MV-4-11 (cell line): ENCODE results near the gene LTO1.
A peak's percentile ranks its signal among the peaks of the same experiment; 100 is the strongest.

Source experiments
- DNase-seq: peaks from one replicate; lab custom pipeline; 2025; lab: John Stamatoyannopoulos, UW

The LTO1 gene

DNA sequence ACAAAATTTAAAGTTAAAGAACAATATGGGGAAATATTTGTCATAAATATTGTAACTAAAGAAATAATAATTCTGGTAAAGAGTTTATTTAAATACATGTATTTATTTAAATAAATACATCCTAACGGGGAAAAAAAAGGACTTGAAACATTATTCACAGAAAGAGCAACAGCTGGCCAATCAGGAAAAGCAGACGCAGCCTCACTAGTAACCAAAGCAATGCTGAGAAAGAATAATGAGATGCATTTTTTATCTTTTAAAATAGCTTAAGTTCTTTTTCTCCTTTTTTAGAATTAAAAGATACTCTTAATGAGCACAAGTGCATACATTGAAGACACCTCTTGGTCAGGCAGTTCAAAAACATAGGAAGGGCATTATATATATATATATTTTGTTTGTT, 2.6 kb upstream of the LTO1 start:
- no peak for DNase-seq

DNA sequence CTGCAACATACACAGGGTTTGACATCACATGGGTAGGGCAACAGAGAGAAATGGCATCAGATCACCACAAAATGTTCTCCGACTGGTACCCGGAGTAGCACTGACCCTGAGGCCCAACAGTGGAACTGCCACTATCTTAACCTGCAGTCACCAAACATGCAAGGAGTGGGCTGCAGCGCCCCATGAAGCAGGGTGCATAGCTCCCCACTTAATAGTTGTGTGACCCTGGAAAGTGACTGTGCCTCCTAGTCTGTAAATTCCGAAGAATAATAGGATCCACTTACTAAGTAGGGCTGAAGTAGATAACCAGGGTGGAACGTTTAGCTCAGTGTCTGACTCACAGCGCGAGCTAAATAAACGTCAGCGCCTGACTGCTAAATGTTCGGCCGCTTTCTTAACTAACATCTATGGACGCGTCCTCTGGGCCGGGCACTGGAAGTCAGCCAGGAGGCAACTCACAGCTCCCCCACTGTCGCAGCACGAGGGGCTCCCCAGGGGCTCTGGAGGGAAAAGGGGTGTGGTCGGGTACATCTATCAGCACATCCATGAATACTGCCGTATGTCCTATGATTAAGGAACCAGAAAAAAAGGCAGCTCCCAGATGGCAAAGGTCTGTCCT, 777 bp downstream of the LTO1 start:
- no peak for DNase-seq

GRCh38 chr11:69671734-69672465, 3.3 kb downstream of the LTO1 start:
- DNase-seq, result no peak

- peak; percentile 49 for DNase-seq
Measured at GRCh38 chr11:69670158-69670845, 4.9 kb downstream of the LTO1 start.

- no peak for DNase-seq
Measured at GRCh38 chr11:69669486-69669885, 5.7 kb downstream of the LTO1 start.

DNA sequence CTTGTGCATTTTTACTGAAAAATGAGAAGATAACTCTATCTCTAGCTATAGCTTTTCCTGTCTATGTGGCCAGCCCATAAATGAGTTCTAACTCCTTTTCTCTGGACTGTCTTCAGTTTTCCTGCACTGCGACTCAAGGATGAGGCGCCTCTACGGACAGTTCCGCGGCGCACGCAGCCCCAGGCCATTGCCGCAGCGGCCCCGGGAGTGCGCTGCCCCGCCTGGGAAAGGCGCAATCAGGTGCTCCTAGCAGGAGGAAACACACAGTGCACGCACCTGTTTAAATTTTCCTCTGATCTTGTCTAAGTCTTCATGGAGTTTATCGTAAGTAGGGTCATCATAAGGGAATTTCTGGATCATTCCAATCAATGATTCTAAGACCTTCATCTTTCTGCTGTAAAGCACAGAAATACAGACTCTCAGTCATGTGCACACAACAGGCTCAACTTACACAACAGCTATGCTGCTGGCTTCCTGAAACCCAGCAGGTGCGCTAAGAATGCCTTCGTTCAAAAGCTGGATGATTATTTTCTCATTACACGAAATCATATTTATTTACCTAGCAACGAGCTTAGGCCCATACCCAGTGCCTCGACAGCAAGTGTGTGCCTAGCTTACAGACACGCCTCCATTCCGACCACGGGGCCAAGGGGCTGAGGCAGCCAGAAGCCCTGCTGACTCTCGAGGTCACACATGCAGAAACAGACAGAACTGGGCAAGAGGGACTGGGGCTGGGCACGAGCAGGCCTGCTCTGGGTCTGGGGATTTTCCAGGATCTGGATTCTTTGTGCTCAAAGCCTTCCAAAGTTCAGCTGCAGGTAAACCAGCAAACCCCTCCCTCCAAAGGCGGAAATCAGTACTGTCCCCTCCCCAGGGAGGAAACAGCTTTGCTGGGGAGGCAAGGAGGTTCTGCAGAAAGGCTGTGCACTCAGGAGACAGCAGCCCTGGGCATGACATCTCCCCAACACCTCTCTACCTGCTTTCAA, 7.2 kb downstream of the LTO1 start:
- DNase-seq, result no peak

DNA sequence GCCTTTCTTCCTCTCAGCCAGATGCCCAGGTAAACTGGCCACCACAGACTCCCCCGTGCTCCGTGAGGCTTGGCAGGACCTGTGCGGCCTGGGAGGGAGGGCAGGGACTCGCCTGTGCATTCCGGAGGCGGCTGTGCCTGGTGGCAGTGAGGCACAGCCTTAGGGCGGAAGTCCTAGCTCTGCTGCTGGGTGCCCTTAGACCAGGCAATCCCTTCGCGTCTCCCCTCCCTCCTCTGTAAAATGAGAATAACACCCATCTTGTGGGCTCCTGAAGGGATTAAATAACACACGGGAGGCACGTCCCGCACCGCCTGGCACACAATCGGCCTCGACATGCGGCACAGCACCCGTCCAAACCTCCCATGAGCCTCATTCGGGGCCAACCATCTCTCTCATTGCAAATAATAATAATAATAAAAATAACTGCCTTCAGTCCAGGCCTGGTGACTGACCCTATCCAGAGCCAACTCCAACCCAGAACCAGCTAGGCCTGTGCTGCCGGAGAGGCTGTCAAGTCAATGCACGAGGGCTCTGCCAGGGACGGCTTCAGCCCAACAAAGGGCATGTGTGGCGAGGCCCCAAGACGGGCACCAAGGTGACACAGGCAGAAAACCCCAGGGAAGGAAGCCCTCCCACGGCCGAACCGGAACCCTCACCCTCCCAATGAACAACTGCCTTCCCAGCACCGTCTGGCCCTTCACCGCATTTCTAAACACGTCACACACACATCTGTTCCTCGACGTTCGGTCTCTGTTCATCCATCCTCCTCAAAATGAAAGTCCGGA, 8.2 kb downstream of the LTO1 start:
- no peak for DNase-seq

DNA sequence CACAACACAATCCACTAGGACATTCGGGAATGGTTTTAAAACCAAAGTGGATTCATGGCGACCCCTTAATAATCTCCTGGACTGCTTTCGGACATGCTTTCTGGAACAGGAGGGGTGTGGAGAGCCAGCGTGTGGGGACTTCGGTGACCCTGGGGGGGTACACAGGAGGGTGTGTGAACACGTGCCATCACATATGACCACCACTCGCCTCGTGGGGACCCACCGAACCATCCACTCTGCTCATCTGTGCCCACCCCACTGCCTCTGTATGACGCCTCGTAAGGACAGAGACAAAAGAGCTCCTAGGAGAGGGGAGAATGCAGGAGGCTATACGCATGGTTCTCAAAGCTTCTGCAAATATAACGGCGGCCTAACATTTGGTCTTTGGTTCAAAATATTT, 8.9 kb downstream of the LTO1 start:
- DNase-seq, result no peak

DNA sequence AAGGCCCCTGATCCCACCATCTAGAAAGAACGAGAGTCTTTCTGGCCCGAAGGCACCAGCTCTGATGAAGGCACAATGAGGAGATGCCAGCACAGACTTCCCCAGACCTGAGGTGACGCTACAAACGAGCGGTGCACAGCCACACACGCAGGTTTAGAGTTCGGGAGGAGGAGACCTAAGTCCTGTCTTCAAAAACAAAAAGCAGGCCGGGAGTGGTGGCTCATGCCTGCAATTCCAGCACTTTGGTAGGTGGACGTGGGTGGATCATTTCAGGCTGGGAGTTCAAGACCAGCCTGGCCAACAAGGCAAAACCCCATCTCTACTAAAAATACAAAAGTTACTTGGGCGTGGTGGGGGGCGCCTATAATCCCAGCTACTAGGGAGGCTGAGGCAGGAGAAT, 9.5 kb downstream of the LTO1 start:
- DNase-seq, result no peak

DNA sequence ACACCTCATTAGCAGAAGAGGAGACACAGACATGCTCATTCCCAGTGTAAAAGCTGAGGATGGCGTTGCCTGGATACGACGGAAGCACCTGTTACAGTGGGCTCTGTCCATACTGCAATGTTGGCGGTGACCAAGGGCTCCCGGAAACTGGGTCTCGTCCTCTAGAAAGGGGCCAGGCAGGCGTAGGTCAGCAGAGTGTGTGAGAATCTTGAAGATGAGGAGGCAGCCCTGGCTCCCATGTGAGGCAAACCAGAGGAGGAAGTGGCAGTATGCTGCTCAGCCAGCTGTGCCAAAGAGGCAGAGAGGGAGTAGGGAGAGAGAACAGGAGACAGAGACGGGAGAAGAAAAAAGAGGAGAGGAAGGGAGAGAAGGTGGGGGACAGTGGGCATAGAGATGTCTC, 10.3 kb downstream of the LTO1 start:
- DNase-seq, result no peak

DNA sequence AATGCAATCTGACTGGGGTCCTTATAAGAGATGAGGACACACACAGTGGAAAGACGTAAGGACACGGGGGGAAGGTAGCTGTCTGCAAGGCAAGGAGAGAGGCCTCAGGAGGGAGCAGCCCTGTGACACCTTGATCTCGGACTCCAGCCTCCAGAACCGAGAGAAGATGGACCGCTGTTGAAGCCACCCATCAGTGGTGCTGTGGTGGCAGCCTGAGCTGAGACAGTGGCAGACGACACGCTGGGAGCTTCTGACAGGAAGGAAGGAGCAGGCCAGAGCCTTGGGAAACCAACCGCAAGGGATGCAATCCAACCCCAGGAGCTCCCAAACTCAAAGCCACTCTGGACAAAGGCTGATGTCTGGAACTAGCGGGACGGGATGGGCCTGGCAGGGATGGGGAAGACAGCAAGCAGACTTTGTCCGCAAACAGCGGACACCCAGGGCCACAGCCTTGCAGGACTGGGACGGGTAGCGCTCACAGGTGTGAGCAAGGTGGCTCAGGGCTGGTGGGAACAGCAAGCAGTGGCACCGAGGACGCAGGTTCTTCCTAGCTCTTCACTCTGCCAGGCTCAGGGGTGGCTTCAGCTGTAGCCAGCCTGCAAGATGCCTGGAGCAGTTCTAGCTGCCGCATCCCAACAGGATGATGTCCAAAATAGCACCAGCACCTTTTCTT, 10.9 kb downstream of the LTO1 start:
- no peak for DNase-seq

GRCh38 chr11:69663326-69663725, 11.8 kb downstream of the LTO1 start:
- DNase-seq, result no peak

- no peak for DNase-seq
Measured at GRCh38 chr11:69662806-69663205, 12.3 kb downstream of the LTO1 start.

DNA sequence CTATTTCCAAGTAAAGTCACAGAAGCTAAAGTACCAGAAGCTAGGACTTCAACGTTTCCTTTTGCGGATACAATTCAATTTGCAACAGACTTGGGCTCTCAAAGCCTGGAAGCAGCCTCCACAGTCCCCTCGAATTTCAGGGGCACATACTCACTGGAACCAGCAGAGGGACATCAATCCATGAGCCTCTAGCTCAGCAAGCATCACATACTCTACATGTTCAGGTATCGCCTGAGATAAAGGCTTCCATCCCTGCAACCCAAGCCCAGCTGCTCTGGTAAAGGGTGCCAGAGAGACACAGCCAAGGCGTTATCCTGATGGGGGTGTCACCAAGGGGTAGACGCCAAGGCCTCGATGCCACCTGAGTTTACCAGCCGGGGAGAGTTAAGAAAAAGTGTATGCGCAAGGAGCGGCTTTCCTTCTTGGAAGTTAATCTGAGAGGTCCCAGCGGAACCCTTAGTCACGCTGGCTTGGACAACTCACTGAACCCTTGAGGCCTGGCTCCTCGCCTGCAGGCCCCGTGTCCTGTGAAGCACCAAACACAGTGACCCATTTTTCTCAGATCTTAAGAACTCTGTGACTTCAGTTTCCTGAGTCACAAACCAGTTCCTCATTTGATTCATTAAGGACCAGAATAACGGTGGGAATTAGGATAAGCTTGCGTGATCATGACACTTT, 13.0 kb downstream of the LTO1 start:
- peak; percentile 36 for DNase-seq

DNA sequence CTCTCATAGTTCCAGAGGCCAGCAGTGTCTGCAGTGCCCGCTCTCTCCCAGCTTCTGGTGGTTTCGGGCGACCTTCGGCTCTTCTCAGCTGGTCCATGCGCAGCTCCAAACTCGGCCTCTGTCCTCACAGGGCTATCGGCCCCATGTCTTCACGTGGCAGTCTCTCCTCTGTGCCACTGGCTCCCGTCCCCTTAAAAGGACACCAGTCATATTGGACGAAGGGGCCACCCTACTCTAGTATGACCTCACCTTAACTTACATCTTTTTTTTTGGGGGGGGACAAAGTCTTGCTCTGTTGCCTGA, 13.8 kb downstream of the LTO1 start:
- no peak for DNase-seq

DNA sequence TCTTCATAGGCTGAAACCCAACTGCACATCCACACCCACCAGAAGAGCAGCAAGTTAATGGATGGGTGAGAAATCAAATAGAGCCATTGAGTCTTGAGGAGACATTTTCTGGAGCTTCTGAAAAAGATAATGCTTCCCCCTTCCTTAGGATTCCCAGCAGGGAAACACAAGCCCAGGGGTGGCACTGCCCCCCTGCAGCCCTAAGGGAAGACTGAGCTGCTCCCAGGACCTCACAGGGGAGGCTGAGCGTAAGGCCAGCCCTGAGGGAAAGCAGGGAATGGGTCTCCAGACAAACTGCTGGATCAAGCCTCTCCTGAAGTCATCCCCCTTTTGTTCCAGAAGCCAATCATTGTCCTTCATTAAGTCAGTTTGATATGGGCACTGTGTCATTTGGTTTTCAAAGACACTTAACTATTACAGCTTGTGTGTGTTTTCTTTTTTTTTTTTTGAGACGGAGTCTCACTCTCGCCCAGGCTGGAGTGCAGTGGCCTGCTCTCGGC, 15.1 kb downstream of the LTO1 start:
- DNase-seq, result no peak

DNA sequence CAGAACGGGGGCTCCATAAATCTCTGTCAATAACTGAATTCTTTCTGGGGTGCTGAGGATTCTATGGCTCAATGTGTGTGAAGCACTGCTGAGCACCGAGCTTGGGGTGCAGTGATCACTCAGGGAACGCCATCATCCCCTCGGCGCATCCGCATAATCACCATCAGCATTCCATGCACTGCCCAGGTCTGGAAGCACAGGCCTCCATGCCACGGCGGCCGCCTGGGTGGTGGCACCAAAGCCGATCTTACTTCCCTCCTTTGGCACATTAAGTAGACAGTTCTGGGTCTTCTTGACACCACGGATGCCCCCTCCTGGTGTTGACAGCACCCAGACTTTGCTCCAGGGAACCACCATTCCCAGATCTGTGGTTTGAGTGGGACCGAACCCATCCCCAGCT, 15.6 kb downstream of the LTO1 start:
- DNase-seq, result no peak

DNA sequence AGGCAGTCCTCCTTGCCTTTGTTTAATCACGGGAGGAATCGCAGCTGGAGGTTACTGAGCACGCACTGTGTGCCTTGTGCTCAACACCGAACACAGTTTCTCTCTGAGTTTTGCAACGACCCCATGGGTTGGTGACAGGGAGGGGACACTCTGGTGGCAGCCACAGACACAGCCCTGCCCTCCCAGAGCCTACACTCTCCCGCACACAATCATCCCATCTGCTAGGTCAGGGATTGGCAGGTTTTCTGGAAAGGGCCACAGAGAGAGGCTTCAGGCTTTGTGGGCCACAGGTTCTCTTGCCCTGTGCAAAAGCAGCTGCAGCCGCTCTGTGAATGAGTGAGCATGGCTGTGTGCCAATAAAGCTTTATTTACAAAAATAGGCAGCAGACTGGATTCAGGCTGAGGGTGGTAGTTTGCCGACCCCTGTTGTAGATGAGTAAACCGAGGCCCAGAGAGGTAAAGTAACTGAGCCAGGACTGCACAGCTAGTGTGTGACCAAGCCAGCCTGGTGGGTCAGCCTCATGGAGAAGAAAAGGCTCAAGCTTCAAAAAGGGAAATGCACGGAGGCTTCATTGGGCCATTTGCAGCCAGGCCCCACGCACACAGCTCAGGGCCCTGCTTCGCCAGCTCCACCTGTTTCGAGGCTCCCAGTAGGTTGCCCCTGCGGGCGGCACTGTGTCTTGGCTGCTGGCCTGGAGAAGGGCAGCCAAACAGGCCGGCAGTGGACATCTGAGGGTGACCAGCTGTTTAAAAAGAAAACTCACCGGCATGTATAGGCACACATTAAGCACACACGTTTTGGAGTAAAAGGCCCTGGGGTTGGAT, 16.3 kb downstream of the LTO1 start:
- DNase-seq, result no peak

DNA sequence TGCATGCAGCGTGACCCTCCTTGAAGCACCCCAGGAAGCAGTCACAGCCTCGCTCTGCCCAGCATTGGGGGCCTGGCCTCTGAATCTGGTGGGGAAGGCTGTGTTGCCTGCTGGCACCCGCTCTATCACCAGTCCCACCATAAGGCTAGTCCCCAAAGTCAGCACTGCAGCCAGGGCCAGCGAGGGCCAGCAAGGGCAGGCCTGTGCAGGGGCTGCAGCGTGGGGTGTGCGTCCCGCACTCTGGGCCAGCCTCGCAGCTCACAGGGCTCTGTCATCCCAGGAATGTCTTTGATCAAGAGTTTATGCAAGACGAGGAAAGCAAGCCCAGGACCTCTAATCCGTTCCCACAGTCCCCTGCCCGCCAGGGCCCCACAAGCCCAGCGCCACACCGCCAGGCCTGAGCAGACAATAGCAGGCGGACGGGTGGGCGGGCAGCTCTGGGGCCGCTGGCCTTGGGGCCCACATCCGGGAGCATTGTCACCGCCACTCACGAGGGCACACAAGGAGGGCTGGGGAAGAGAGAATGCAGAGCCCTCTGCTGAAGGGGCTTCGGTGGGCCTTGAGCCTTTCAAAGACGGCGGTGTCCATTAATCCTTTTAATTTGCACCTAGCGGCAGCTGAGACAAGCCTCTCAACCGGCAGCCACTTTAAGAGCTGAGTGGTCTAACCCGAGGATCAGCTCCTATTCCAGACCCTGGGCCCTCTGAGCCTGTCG, 17.1 kb downstream of the LTO1 start:
- DNase-seq, result no peak
